Neural crest cell (in vitro differentiated cells): Measurements from ENCODE around the gene STIM2. TPM values are rescaled to one million over a fixed set of nuclear protein-coding genes. Genes with fewer than 3 reads are reported as not detected.

Experiments
- DNase-seq: peaks from one replicate; pipeline ENCODE4 v3.0.0; 2021; ENCODE audit warnings: low read depth, mixed read lengths, low spot score
- H3K27ac Mint-ChIP-seq: one replicate; pipeline ENCODE4 v1.8.0; 2021; ENCODE audit warnings: mild to moderate bottlenecking, mixed read lengths; ENCODE audit not compliant: unreplicated experiment
- H3K27me3 Mint-ChIP-seq: 2 replicates; pipeline ENCODE4 v1.8.0; 2021; ENCODE audit warnings: low read depth, mild to moderate bottlenecking, mixed read lengths
- H3K36me3 Mint-ChIP-seq: 2 replicates; pipeline ENCODE4 v1.8.0; 2021; ENCODE audit warnings: low read depth, mild to moderate bottlenecking, mixed read lengths
- H3K4me1 Mint-ChIP-seq: 2 replicates; pipeline ENCODE4 v1.8.0; 2021; ENCODE audit warnings: mixed read lengths
- H3K4me3 Mint-ChIP-seq: one replicate; pipeline ENCODE4 v1.8.0; 2021; ENCODE audit warnings: mild to moderate bottlenecking, mixed read lengths
- H3K9me3 Mint-ChIP-seq: 2 replicates; pipeline ENCODE4 v1.8.0; 2021; ENCODE audit warnings: mixed read lengths
- total RNA-seq: library from RNA; stranded (reverse); gene quantifications from 2 replicates; pipeline ENCODE4 v1.2.1, GENCODE V29; 2021
- TF ChIP-seq, protein P1 (sequence below): fragments of 200-600 bp; sonication (generic); conservative IDR thresholded peaks from 2 replicates; pipeline ENCODE4 v1.5.0; 2021; ENCODE audit warnings: antibody characterized with exemption, mild to moderate bottlenecking

The STIM2 gene
- total RNA-seq, 1 donor from 2014 or later: 30.5 TPM

DNA sequence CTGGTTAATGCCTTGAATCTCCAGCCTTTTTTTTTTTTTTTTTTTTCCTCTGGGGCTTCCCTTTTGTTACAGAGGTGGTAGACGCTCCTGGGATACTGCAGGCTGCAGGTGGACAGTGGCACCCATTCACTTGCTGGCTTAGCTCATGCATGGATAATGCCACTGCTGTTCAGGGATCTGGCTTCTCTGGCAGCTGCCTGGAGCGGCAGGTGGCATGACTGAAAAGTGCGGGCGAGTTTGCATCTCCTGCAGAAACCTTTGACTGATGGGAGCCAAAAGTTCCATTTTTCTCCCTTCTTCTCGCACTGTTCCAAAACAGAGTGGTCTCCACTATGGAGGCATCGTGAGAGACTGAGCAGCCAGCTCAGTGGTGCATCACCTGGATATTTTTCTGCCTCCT, 5.9 kb upstream of the STIM2 start:
- Mint-ChIP-seq H3K4me3 (no peak overlapping the region), H3K27me3 (peaks cover 5% of the 10 kb centered on the region), H3K36me3 (no peaks in the 10 kb centered on the region), H3K27ac (no peak overlapping the region), H3K9me3 (no peaks in the 10 kb centered on the region), H3K4me1 (peaks cover 23% of the 10 kb centered on the region)
- TF ChIP-seq, protein P1, sequence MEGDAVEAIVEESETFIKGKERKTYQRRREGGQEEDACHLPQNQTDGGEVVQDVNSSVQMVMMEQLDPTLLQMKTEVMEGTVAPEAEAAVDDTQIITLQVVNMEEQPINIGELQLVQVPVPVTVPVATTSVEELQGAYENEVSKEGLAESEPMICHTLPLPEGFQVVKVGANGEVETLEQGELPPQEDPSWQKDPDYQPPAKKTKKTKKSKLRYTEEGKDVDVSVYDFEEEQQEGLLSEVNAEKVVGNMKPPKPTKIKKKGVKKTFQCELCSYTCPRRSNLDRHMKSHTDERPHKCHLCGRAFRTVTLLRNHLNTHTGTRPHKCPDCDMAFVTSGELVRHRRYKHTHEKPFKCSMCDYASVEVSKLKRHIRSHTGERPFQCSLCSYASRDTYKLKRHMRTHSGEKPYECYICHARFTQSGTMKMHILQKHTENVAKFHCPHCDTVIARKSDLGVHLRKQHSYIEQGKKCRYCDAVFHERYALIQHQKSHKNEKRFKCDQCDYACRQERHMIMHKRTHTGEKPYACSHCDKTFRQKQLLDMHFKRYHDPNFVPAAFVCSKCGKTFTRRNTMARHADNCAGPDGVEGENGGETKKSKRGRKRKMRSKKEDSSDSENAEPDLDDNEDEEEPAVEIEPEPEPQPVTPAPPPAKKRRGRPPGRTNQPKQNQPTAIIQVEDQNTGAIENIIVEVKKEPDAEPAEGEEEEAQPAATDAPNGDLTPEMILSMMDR: no peak
- DNase-seq: no peak

DNA sequence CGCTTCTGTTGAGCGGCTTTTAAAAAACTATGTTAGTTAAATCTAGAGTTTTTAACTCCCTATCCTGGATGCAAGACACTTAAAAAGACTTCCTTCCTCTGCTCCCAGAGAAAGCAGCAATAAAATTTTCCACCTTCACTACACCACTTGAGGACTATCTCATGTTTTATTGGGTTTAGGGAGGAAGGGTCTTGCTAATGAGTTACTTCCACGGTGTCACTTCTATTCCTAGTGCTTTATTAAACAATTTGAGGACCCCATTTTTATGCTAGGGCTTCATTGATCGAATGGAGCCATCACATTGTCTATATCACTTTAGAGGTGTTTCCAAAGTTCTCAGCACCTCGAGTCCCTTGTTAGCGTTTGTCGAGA, 3.7 kb upstream of the STIM2 start:
- no peak for DNase-seq
- peaks cover 5% of the 10 kb centered on the region for H3K27me3 Mint-ChIP-seq
- no peaks in the 10 kb centered on the region for H3K9me3 Mint-ChIP-seq
- peaks cover 33% of the 10 kb centered on the region for H3K4me1 Mint-ChIP-seq
- H3K4me3 Mint-ChIP-seq: peak overlapping the region; percentile 90
- TF ChIP-seq, protein P1: no peak
- H3K36me3 Mint-ChIP-seq: no peaks in the 10 kb centered on the region
- no peak overlapping the region for H3K27ac Mint-ChIP-seq

DNA sequence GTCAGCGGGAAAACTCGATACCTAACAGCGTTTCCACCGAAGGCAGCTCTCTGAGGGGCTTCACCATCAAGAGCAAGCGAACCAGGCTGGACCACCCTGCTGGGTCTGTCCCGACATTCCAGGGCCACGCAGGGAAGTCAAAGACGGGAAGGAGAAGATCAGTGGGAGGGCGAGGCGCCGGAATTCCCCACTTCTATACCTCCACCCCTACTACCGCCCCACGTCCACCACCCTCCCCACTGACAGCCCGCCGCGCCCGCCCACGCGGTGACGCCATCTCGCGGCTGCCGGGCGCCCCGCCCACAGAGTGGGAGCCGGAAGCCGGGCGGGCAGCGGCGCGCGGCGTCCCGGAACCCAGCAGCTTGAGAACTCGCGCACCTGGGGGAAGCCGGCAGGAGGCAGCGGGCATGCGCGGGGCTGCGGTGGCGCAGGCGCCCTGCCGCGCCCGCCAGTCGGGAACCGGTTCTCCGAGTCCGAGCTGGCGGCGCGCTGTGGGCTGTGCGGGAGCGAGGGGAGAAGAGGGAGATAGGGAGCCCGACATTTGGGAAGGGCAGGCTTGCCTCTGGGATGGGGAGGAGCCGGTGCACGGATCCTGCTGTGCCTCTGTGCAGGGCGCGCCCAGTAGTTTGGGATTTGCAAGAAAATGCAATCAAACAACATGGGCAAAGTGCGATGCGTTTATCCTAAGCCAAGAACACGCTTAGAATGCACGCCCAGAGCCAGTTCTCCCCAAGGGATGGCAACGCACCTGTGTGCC, 3.2 kb upstream of the STIM2 start:
- Mint-ChIP-seq H3K27ac (no peak overlapping the region), H3K4me3 (peak overlapping the region; percentile 90), H3K4me1 (peaks cover 37% of the 10 kb centered on the region), H3K9me3 (no peaks in the 10 kb centered on the region), H3K27me3 (peaks cover 5% of the 10 kb centered on the region), H3K36me3 (no peaks in the 10 kb centered on the region)
- TF ChIP-seq, protein P1: no peak
- DNase-seq: peak; percentile 64

DNA sequence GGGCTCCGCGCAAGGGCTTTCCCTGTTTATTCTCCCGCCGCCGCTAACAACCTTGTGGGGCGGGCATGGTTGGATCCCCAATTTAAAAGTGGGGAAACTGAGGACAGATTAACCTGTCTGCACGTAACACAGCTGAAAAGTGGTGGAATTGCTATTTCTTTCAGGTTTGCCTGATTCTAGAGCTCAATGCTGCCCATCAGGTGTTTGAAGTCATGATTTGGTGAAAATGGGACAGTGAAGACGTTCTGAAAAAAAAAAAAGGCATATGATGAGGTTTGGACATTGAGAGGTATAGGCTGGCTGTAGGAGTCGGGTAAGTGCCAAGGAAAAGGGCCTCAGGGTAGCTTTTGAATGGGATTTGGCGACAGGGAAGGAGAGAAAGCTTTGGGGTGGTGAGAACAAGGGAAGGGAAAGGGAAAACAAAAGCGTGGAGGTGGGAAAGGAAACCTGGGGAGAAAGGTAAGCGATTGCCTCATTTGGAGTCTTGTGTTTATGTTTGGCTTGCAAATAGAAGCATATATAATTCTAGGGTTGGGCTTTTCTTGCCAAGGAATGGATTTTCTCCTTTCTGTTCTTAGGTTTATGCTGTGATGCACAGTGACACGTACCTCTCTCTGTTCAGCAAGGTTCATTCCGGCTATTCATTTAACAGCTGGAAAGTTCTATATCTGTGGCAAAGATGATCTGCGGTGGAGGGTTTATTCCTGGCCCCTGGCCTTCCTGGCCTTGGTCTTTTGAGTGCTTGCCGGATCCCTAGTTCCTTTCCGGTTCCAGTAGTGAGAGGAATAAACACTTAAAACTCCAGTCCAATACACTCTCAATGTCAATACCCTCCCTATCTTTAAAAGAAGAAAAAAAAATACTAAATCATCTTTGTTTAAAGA, 2.4 kb upstream of the STIM2 start:
- TF ChIP-seq, protein P1: no peak
- no peak for DNase-seq
- H3K27me3 Mint-ChIP-seq: peaks cover 5% of the 10 kb centered on the region
- no peaks in the 10 kb centered on the region for H3K9me3 Mint-ChIP-seq
- peak overlapping the region; percentile 90 for H3K4me3 Mint-ChIP-seq
- no peaks in the 10 kb centered on the region for H3K36me3 Mint-ChIP-seq
- no peak overlapping the region for H3K27ac Mint-ChIP-seq
- H3K4me1 Mint-ChIP-seq: peaks cover 42% of the 10 kb centered on the region

DNA sequence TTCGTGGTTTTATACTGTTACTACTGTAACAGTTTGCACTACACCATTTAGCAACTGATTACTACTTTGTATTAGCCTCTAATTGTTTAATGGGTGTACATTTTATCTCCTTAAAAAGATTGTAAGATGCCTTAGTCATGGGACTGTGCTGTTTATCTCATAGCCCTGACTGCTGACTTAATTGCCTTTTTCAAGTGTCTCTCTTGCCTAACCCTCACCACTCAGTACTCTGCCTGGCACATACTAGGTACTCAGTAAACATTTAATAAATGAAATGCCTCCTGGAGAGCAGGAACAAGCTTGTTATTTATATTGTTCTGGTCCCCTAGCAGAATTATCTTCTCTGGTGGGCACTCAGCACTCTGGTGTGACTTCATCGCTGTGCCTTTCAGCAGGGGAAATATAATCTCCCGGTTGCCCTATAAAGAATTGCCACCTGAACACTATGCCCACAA, 1.7 kb upstream of the STIM2 start:
- H3K27me3 Mint-ChIP-seq: peaks cover 5% of the 10 kb centered on the region
- H3K27ac Mint-ChIP-seq: no peak overlapping the region
- no peak for DNase-seq
- peaks cover 46% of the 10 kb centered on the region for H3K4me1 Mint-ChIP-seq
- peak overlapping the region; percentile 90 for H3K4me3 Mint-ChIP-seq
- TF ChIP-seq, protein P1: no peak
- H3K9me3 Mint-ChIP-seq: no peaks in the 10 kb centered on the region
- no peaks in the 10 kb centered on the region for H3K36me3 Mint-ChIP-seq
